Neural progenitor cell (in vitro differentiated cells): Measurements from ENCODE around the gene RNF10.
"Not testable (repeated sequence)": the region's sequence is repeated elsewhere in the genome, so short reads cannot be mapped to it uniquely, and the experiment has no call there.

ENCODE experiments used
- CTCF ChIP-seq: fragments of 200-600 bp; sonication (generic); IDR thresholded peaks from 2 replicates; pipeline ENCODE4 v1.5.1; 2017; ENCODE audit warnings: antibody characterized with exemption, mild to moderate bottlenecking
- EZH2phosphoT487 ChIP-seq: fragments of 200-600 bp; sonication (generic); IDR thresholded peaks from 2 replicates; pipeline ENCODE4 v1.6.1; 2017; ENCODE audit warnings: antibody characterized with exemption

- not testable (repeated sequence) for TF ChIP-seq CTCF, EZH2phosphoT487
These were observed 77.4 kb downstream of the RNF10 start for GRCh38 chr12:120611534-120611933.
